GM12878 (cell line): ENCODE measurements around the gene NUDT6. TPM values are rescaled to one million over a fixed set of nuclear protein-coding genes. Genes with fewer than 3 reads are reported as not detected.

ENCODE experiments used
- HDGF ChIP-seq: fragments of 450-650 bp; IDR thresholded peaks from 2 replicates; pipeline ENCODE4 v1.6.1; 2016; ENCODE audit warnings: antibody characterized with exemption
- IRF3 ChIP-seq: fragments of 450-650 bp; IDR thresholded peaks from 2 replicates; pipeline ENCODE4 v1.6.1; 2014; ENCODE audit warnings: mild to moderate bottlenecking
- IRF5 ChIP-seq: fragments of 450-650 bp; IDR thresholded peaks from 2 replicates; pipeline ENCODE4 v1.6.1; 2017; ENCODE audit warnings: borderline replicate concordance
- MTA2 ChIP-seq: fragments of 450-650 bp; IDR thresholded peaks from 2 replicates; pipeline ENCODE4 v1.6.1; 2016; ENCODE audit warnings: low read depth, mild to moderate bottlenecking, moderate library complexity
- RUNX3 ChIP-seq: IDR thresholded peaks from 2 replicates; pipeline ENCODE4 v1.6.1; 2012; ENCODE audit warnings: low read length, inconsistent platforms
- SIX5 ChIP-seq: IDR thresholded peaks from 2 replicates; pipeline ENCODE4 v1.6.1; 2011; ENCODE audit warnings: mild to moderate bottlenecking, low read depth, low read length, moderate library complexity; ENCODE audit not compliant: severe bottlenecking
- TCF12 ChIP-seq: IDR thresholded peaks from 2 replicates; pipeline ENCODE4 v1.6.1; 2011; ENCODE audit warnings: low read depth, mild to moderate bottlenecking, low read length
- ZBTB40 ChIP-seq: fragments of 450-650 bp; IDR thresholded peaks from 2 replicates; pipeline ENCODE4 v1.6.1; 2016; ENCODE audit warnings: mild to moderate bottlenecking, moderate library complexity, borderline replicate concordance
- ZNF592 ChIP-seq: fragments of 450-650 bp; IDR thresholded peaks from 2 replicates; pipeline ENCODE4 v1.6.1; 2017; ENCODE audit warnings: mild to moderate bottlenecking, moderate library complexity
- polyA plus RNA-seq, 11 experiments: library from polyadenylated mRNA; depleted of rRNA in 4 of 11; unstranded in 6 of 11; stranded (reverse) in 5 of 11; fragments of >200 nt; fragmentation: Nextera tagmentation in 4 of 11; fragmentation: Illumina TruSeq in 1 of 11; extraction: Ambion mirVana in 4 of 11; extraction: Trizol in 1 of 11; gene quantifications; 1 replicate in 1 of 11; 2 replicates in 10 of 11; pipeline versions ENCODE4 v1.2.1 to v1.2.3, GENCODE V29; 2011 to 2016; ENCODE audit warnings: inconsistent platforms in 2 of 11, missing spikeins in 2 of 11, low read depth in 1 of 11
- total RNA-seq, 4 experiments: library from RNA; depleted of rRNA in 3 of 4; stranded (reverse); fragments of >200 nt in 3 of 4; fragmentation: Illumina TruSeq in 1 of 4; extraction: Trizol in 1 of 4; gene quantifications; 2 replicates each; pipeline versions ENCODE4 v1.2.1 to v1.2.3, GENCODE V29; 2013 to 2021

Gene NUDT6
- total and polyA plus RNA-seq, 10 of the 15 experiments (the other 5 are each of a cell fraction or from before 2014, with no cell fraction given): 3.9 to 12.4 (median 6.8) TPM

GRCh38 chr4:122920473-122920872, 1.9 kb downstream of the NUDT6 start (continued):
- TF ChIP-seq ZNF592: no peak
- TF ChIP-seq IRF3: no peak
- no peak for TF ChIP-seq HDGF
- no peak for TF ChIP-seq RUNX3
- TF ChIP-seq ZBTB40: no peak
- no peak for TF ChIP-seq IRF5
- no peak for TF ChIP-seq SIX5
- no peak for TF ChIP-seq TCF12
- no peak for TF ChIP-seq MTA2
- TF ChIP-seq, all 136 proteins: peak for 0
